K562 (cell line): ENCODE measurements around the gene MFSD11. TPM values are rescaled to one million over a fixed set of nuclear protein-coding genes. Genes with fewer than 3 reads are reported as not detected.
A peak's percentile ranks its signal among the peaks of the same experiment; 100 is the strongest.

Source experiments
- BRD4 ChIP-seq: fragments of 200-600 bp; sonication (generic); IDR thresholded peaks from 2 replicates; pipeline ENCODE4 v1.6.1; 2017; ENCODE audit warnings: inconsistent platforms
- BRD9 ChIP-seq: fragments of 450-650 bp; IDR thresholded peaks from 2 replicates; pipeline ENCODE4 v1.6.1; 2018; ENCODE audit warnings: low read depth; ENCODE audit not compliant: partially characterized antibody
- DACH1 ChIP-seq: fragments of 450-650 bp; IDR thresholded peaks from 2 replicates; pipeline ENCODE4 v1.6.1; 2018; ENCODE audit not compliant: partially characterized antibody
- ETV1 ChIP-seq: fragments of 450-650 bp; conservative IDR thresholded peaks from 2 replicates; pipeline ENCODE4 v1.6.1; 2016; ENCODE audit warnings: missing genetic modification characterization, control low read depth, low read depth, missing compliant biosample characterization
- GABPA ChIP-seq: fragments of 200-800 bp; sonication (Bioruptor generic); conservative IDR thresholded peaks from 2 replicates; pipeline ENCODE4 v1.6.1; 2016; ENCODE audit warnings: low read depth, missing genetic modification characterization, missing compliant biosample characterization
- LCOR ChIP-seq: sonication (generic); formaldehyde crosslinking; IDR thresholded peaks from 2 replicates; pipeline ENCODE4 v1.8.0; 2022; ENCODE audit warnings: mild to moderate bottlenecking, missing genetic modification reagents
- LEF1 ChIP-seq: fragments of 450-650 bp; IDR thresholded peaks from 2 replicates; pipeline ENCODE4 v1.6.1; 2016; ENCODE audit warnings: mild to moderate bottlenecking
- MEF2D ChIP-seq: conservative IDR thresholded peaks from 2 replicates; pipeline ENCODE4 v1.6.1; 2016; ENCODE audit warnings: low read depth, missing genetic modification characterization, missing compliant biosample characterization
- MTF1 ChIP-seq: fragments of 250-450 bp; sonication (Bioruptor Pico); IDR thresholded peaks from 2 replicates; pipeline ENCODE4 v1.9.0; 2021; ENCODE audit warnings: moderate library complexity, mild to moderate bottlenecking, inconsistent platforms, borderline replicate concordance
- MXI1 ChIP-seq: IDR thresholded peaks from 2 replicates; pipeline ENCODE4 v1.6.1; 2011; ENCODE audit warnings: low read depth, mild to moderate bottlenecking, improper control_type of control experiment, low read length
- SAP30 ChIP-seq: fragments of 200-600 bp; sonication (generic); IDR thresholded peaks from 2 replicates; pipeline ENCODE4 v1.6.1; 2012; ENCODE audit warnings: borderline replicate concordance, low read depth, mild to moderate bottlenecking, moderate library complexity, low read length, control low read depth, inconsistent platforms; ENCODE audit not compliant: insufficient read depth, poor library complexity, severe bottlenecking
- TCF7L2 ChIP-seq: fragments of 150-350 bp; IDR thresholded peaks from 2 replicates; pipeline ENCODE4 v1.6.1; 2016; ENCODE audit warnings: low read depth, mild to moderate bottlenecking, low read length, moderate library complexity
- ZNF232 ChIP-seq: sonication (generic); formaldehyde crosslinking; IDR thresholded peaks from 2 replicates; pipeline ENCODE4 v1.8.0; 2022; ENCODE audit warnings: mild to moderate bottlenecking, missing genetic modification reagents
- ZNF586 ChIP-seq: fragments of 450-650 bp; formaldehyde crosslinking; conservative IDR thresholded peaks from 2 replicates; pipeline ENCODE4 v1.4.0; 2020; ENCODE audit warnings: mild to moderate bottlenecking, moderate library complexity
- polyA plus RNA-seq, 8 experiments: library from polyadenylated mRNA; depleted of rRNA in 4 of 8; stranded (reverse) in 5 of 8; unstranded in 3 of 8; fragments of >200 nt; fragmentation: Nextera tagmentation in 2 of 8; fragmentation: Illumina TruSeq in 1 of 8; extraction: Ambion mirVana in 2 of 8; extraction: Trizol in 1 of 8; gene quantifications; 2 replicates each; pipeline versions ENCODE4 v1.2.1 to v1.2.3, GENCODE V29; 2011 to 2014; ENCODE audit warnings: inconsistent platforms in 1 of 8, missing spikeins in 1 of 8
- total RNA-seq, 7 experiments: library from RNA; depleted of rRNA in 6 of 7; stranded (reverse); fragments of >200 nt in 6 of 7; fragmentation: Illumina TruSeq in 2 of 7; extraction: Trizol in 2 of 7; gene quantifications; 2 replicates each; pipeline versions ENCODE4 v1.2.1 to v1.2.3, GENCODE V29; 2011 to 2021; ENCODE audit warnings: low replicate concordance in 1 of 7
- TF ChIP-seq, protein P1 (sequence below): fragments of 250-450 bp; sonication (Bioruptor Pico); IDR thresholded peaks from 2 replicates; pipeline ENCODE4 v1.9.0; 2021; ENCODE audit warnings: mild to moderate bottlenecking
- TF ChIP-seq, protein P2 (sequence below): fragments of 250-450 bp; sonication (Bioruptor Pico); IDR thresholded peaks from 2 replicates; pipeline ENCODE4 v1.4.0; 2020; ENCODE audit warnings: mild to moderate bottlenecking
- TF ChIP-seq, protein P3 (sequence below): fragments of 250-450 bp; sonication (Bioruptor Pico); IDR thresholded peaks from 2 replicates; pipeline ENCODE4 v1.8.0; 2021; ENCODE audit warnings: moderate library complexity, mild to moderate bottlenecking, inconsistent platforms
- TF ChIP-seq, protein P4 (sequence below), 2 experiments: fragments of 450-650 bp; formaldehyde crosslinking in 1 of 2; IDR thresholded peaks; 2 replicates each; pipeline versions ENCODE4 v1.4.0 to v1.6.1; 2014 to 2020; ENCODE audit warnings: mild to moderate bottlenecking in 2 of 2, borderline replicate concordance in 1 of 2, low read depth in 1 of 2

The MFSD11 gene
- total and polyA plus RNA-seq, 9 of the 15 experiments (the other 6 are each of a cell fraction or from before 2014, with no cell fraction given) = 14.4 to 24.5 (median 19.9) TPM

DNA sequence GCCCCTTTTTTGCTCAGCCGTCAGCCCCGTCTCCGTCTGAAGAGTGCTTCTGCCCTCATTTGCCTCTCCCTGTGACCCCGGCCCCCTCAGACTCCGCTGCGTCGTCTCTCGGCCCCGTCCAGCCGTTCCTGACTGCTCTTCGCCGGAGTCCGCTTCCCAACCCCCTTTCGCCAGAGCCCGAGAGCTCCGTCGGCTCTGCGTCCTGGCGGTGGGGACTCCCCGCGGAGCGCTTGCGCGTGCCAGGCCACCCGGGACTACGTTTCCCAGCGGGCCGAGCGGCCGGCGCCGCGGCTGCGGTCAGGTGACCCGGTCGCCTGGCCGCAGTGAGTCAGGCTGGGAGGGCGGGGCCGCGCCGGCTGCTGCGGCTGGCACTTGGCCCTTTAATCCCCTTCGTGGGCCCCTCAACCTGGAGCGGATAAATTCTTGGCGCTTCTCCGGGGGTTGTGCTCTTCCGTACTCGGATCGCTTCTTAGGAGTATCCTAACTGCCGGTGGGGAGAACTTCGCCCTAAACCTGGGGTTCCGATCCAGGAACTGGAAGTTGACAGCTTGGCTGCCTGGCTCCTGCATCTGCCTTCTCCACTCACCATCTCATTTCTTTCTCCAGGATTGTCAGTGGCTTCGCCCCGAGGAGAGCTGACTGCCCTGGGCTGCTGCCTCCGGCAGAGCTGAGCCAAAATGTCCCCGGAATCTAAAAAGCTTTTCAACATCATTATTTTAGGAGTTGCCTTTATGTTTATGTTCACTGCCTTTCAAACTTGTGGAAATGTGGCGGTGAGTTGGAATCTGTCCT is at the start of gene MFSD11 (continued):
- TF ChIP-seq, protein P1, sequence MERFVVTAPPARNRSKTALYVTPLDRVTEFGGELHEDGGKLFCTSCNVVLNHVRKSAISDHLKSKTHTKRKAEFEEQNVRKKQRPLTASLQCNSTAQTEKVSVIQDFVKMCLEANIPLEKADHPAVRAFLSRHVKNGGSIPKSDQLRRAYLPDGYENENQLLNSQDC = no peak
- TF ChIP-seq MEF2D (tag) = no peak
- TF ChIP-seq, protein P2, sequence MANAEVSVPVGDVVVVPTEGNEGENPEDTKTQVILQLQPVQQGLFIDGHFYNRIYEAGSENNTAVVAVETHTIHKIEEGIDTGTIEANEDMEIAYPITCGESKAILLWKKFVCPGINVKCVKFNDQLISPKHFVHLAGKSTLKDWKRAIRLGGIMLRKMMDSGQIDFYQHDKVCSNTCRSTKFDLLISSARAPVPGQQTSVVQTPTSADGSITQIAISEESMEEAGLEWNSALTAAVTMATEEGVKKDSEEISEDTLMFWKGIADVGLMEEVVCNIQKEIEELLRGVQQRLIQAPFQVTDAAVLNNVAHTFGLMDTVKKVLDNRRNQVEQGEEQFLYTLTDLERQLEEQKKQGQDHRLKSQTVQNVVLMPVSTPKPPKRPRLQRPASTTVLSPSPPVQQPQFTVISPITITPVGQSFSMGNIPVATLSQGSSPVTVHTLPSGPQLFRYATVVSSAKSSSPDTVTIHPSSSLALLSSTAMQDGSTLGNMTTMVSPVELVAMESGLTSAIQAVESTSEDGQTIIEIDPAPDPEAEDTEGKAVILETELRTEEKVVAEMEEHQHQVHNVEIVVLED (CRISPR knock-in tag) = peak; percentile 87
- no peak for TF ChIP-seq GABPA (tag)
- TF ChIP-seq SAP30 = peak; percentile 83
- no peak for TF ChIP-seq ETV1 (tag)
- TF ChIP-seq, protein P3, sequence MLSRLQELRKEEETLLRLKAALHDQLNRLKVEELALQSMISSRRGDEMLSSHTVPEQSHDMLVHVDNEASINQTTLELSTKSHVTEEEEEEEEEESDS = no peak
- TF ChIP-seq BRD9 = peak; percentile 46
- no peak for TF ChIP-seq LCOR
- no peak for TF ChIP-seq ZNF586 (CRISPR knock-in tag)
- peak; percentile 37 for TF ChIP-seq DACH1
- peak; percentile 61; the same call in 1 of the 2 replicates for TF ChIP-seq MXI1
- TF ChIP-seq MTF1 (CRISPR knock-in tag) = no peak
- TF ChIP-seq LEF1 = 0 out of 2 replicates have a peak, but pooled peaks have one; percentile 8
- TF ChIP-seq ZNF232 (CRISPR knock-in tag) = no peak
- TF ChIP-seq BRD4 = no peak
- TF ChIP-seq, protein P4, sequence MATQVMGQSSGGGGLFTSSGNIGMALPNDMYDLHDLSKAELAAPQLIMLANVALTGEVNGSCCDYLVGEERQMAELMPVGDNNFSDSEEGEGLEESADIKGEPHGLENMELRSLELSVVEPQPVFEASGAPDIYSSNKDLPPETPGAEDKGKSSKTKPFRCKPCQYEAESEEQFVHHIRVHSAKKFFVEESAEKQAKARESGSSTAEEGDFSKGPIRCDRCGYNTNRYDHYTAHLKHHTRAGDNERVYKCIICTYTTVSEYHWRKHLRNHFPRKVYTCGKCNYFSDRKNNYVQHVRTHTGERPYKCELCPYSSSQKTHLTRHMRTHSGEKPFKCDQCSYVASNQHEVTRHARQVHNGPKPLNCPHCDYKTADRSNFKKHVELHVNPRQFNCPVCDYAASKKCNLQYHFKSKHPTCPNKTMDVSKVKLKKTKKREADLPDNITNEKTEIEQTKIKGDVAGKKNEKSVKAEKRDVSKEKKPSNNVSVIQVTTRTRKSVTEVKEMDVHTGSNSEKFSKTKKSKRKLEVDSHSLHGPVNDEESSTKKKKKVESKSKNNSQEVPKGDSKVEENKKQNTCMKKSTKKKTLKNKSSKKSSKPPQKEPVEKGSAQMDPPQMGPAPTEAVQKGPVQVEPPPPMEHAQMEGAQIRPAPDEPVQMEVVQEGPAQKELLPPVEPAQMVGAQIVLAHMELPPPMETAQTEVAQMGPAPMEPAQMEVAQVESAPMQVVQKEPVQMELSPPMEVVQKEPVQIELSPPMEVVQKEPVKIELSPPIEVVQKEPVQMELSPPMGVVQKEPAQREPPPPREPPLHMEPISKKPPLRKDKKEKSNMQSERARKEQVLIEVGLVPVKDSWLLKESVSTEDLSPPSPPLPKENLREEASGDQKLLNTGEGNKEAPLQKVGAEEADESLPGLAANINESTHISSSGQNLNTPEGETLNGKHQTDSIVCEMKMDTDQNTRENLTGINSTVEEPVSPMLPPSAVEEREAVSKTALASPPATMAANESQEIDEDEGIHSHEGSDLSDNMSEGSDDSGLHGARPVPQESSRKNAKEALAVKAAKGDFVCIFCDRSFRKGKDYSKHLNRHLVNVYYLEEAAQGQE (IDR thresholded peaks at IDR 0.05; ENCODE audit: borderline replicate concordance) = peak; percentile 77
- TF ChIP-seq, protein P4 (CRISPR knock-in tag; IDR thresholded peaks at IDR 0.05; ENCODE audit: low read depth) = no peak
- TF ChIP-seq TCF7L2 = no peak
